ENCODE measurements around the gene KAT5. TPM values are rescaled to one million over a fixed set of nuclear protein-coding genes. Genes with fewer than 3 reads are reported as not detected.
A peak's percentile ranks its signal among the peaks of the same experiment; 100 is the strongest.

Gene KAT5
- total and polyA plus RNA-seq, 2 of the 13 experiments (the other 11 are each of a cell fraction or from before 2014, with no cell fraction given), result 35.2 to 48.3 TPM

DNA sequence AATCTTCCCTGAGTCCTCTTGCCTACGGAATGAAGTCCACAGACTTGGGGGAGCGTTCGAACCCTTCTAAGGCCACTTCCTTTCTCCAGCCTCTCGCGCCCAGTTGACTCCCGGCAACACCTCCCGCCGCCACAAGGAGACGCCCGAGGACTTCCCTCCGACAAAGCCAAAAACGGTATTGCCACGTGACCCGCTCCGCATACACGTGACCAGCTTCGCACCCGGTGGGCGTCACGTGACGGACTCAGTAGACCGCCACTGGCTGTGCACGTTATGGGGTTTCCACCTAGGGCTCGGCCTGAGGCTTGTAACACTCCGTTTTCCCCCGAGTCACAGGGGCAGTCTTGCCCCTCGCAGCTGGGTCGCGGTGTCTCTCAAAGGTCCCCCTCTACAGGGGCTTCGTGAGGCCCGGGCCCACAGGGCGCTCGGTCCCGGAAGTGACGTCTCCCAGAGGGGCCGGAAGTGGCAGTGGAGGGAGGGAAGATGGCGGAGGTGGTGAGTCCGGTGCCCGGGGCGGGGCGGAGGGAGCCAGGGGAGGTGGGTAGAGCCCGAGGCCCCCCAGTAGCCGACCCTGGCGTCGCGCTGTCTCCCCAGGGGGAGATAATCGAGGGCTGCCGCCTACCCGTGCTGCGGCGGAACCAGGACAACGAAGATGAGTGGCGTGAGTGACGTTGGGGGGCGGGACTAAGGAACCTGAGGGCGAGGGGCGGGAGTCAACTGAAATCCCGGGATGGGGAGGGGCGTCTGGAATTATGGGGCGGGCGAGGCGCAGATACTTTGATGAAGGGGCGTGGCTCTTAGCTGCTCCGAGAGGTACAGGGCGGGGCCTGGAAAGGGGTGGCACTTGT, at the start of gene KAT5 (continued):
- TF ChIP-seq ZBTB8A (CRISPR knock-in tag; IDR thresholded peaks at IDR 0.05; ENCODE audit: borderline replicate concordance, low read depth) (peak; percentile 91; the same call in 1 of the 2 replicates), TCF7 (IDR thresholded peaks at IDR 0.05; ENCODE audit: low read depth) (no peak), NR3C1 (CRISPR knock-in tag; IDR thresholded peaks at IDR 0.05) (no peak), KDM4B (CRISPR knock-in tag; IDR thresholded peaks at IDR 0.05) (peak; percentile 77; the same call in 1 of the 2 replicates), NPAS2 (CRISPR knock-in tag; IDR thresholded peaks at IDR 0.05; ENCODE audit: borderline replicate concordance) (no peak), ZNF709 (CRISPR knock-in tag; IDR thresholded peaks at IDR 0.05) (peak; percentile 92; the same call in 1 of the 2 replicates), ZNF782 (CRISPR knock-in tag; IDR thresholded peaks at IDR 0.05; ENCODE audit: borderline replicate concordance) (peak; percentile 89), ZNF451 (CRISPR knock-in tag; IDR thresholded peaks at IDR 0.05) (peak; percentile 98), BRCA1 (CRISPR knock-in tag; IDR thresholded peaks at IDR 0.05) (peak; percentile 87), REL (CRISPR knock-in tag; conservative IDR thresholded peaks at IDR 0.05) (peak; percentile 90), ZSCAN9 (CRISPR knock-in tag; IDR thresholded peaks at IDR 0.05; ENCODE audit: borderline replicate concordance) (peak; percentile 97), ZNF501 (CRISPR knock-in tag; IDR thresholded peaks at IDR 0.05) (peak; percentile 99), HHEX (CRISPR knock-in tag; IDR thresholded peaks at IDR 0.05) (no peak), ZNF678 (CRISPR knock-in tag; IDR thresholded peaks at IDR 0.05) (0 out of 2 replicates have a peak, but pooled peaks have one; percentile 78), ZNF225 (CRISPR knock-in tag; IDR thresholded peaks at IDR 0.05) (peak; percentile 96), ZNF615 (CRISPR knock-in tag; IDR thresholded peaks at IDR 0.05; ENCODE audit: borderline replicate concordance) (peak; percentile 59; the same call in 1 of the 2 replicates), ZNF367 (CRISPR knock-in tag; IDR thresholded peaks at IDR 0.05; ENCODE audit: borderline replicate concordance) (no peak), NFKBIZ (CRISPR knock-in tag; IDR thresholded peaks at IDR 0.05) (peak; percentile 83), ZBTB21 (CRISPR knock-in tag; IDR thresholded peaks at IDR 0.05) (no peak; the same call in 1 of the 2 replicates), ZFY (CRISPR knock-in tag; IDR thresholded peaks at IDR 0.05) (peak; percentile 94)
- TF ChIP-seq, protein P1, sequence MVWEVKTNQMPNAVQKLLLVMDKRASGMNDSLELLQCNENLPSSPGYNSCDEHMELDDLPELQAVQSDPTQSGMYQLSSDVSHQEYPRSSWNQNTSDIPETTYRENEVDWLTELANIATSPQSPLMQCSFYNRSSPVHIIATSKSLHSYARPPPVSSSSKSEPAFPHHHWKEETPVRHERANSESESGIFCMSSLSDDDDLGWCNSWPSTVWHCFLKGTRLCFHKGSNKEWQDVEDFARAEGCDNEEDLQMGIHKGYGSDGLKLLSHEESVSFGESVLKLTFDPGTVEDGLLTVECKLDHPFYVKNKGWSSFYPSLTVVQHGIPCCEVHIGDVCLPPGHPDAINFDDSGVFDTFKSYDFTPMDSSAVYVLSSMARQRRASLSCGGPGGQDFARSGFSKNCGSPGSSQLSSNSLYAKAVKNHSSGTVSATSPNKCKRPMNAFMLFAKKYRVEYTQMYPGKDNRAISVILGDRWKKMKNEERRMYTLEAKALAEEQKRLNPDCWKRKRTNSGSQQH (CRISPR knock-in tag; IDR thresholded peaks at IDR 0.05; ENCODE audit: low read depth), result peak; percentile 75; the same call in 1 of the 2 replicates
- TF ChIP-seq, protein P2, sequence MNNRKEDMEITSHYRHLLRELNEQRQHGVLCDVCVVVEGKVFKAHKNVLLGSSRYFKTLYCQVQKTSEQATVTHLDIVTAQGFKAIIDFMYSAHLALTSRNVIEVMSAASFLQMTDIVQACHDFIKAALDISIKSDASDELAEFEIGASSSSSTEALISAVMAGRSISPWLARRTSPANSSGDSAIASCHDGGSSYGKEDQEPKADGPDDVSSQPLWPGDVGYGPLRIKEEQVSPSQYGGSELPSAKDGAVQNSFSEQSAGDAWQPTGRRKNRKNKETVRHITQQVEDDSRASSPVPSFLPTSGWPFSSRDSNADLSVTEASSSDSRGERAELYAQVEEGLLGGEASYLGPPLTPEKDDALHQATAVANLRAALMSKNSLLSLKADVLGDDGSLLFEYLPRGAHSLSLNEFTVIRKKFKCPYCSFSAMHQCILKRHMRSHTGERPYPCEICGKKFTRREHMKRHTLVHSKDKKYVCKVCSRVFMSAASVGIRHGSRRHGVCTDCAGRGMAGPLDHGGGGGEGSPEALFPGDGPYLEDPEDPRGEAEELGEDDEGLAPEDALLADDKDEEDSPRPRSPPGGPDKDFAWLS (CRISPR knock-in tag; IDR thresholded peaks at IDR 0.05; ENCODE audit: borderline replicate concordance), result no peak
- TF ChIP-seq, protein P3, sequence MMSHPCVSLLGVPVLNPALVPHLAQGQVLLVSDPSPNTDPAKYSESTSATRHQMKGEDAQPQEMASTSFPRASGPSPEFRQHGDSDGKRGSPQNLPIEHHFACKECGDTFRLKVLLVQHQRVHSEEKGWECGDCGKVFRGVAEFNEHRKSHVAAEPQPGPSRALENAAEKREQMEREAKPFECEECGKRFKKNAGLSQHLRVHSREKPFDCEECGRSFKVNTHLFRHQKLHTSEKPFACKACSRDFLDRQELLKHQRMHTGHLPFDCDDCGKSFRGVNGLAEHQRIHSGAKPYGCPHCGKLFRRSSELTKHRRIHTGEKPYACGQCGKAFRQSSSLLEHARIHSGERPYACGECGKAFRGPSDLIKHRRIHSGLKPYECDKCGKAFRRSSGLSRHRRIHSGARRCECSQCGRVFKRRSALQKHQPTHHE (CRISPR knock-in tag; IDR thresholded peaks at IDR 0.05; ENCODE audit: borderline replicate concordance), result peak; percentile 94
